GM23338 (cell line): ENCODE data around the gene SUN2. TPM values are rescaled to one million over a fixed set of nuclear protein-coding genes. Genes with fewer than 3 reads are reported as not detected.

ENCODE experiments used
- ATAC-seq: fragments of 200-7000 bp; cut with Tn5 transposase; 3 replicates; pipeline ENCODE4 v1.9.1; 2020
- DNase-seq: peaks from one replicate; pipeline ENCODE4 v3.0.0-alpha.2; 2015; ENCODE audit warnings: low spot score
- H2AFZ ChIP-seq: fragments of 200-600 bp; sonication (generic); 2 replicates; pipeline ENCODE4 v1.8.0; 2016; ENCODE audit warnings: antibody characterized with exemption, mild to moderate bottlenecking, moderate library complexity
- H3F3A ChIP-seq: fragments of 200-600 bp; sonication (generic); replicated peaks from 2 replicates; pipeline ENCODE4 v1.8.0; 2017; ENCODE audit warnings: antibody characterized with exemption, mixed run types, low read depth
- H3K27ac ChIP-seq: fragments of 200-600 bp; sonication (generic); 2 replicates; pipeline ENCODE4 v1.6.1; 2016; ENCODE audit warnings: low read depth
- H3K27me3 ChIP-seq: fragments of 200-600 bp; sonication (generic); 2 replicates; pipeline ENCODE4 v1.8.0; 2016; ENCODE audit warnings: mild to moderate bottlenecking, mixed run types, moderate library complexity; ENCODE audit not compliant: insufficient read depth
- H3K36me3 ChIP-seq: fragments of 200-600 bp; sonication (generic); 2 replicates; pipeline ENCODE4 v1.8.0; 2016; ENCODE audit warnings: mild to moderate bottlenecking; ENCODE audit not compliant: insufficient read depth
- H3K4me1 ChIP-seq: fragments of 200-600 bp; sonication (generic); 2 replicates; pipeline ENCODE4 v1.8.0; 2016; ENCODE audit warnings: mild to moderate bottlenecking, moderate library complexity; ENCODE audit not compliant: insufficient read depth
- H3K4me2 ChIP-seq: fragments of 200-600 bp; sonication (generic); 2 replicates; pipeline ENCODE4 v1.7.1; 2017; ENCODE audit warnings: mixed run types
- H3K4me3 ChIP-seq: fragments of 200-600 bp; sonication (generic); 2 replicates; pipeline ENCODE4 v1.6.1; 2016; ENCODE audit warnings: mixed run types
- H3K79me2 ChIP-seq: fragments of 200-600 bp; sonication (generic); replicated peaks from 2 replicates; pipeline ENCODE4 v1.8.0; 2017; ENCODE audit warnings: mild to moderate bottlenecking; ENCODE audit not compliant: insufficient read depth
- H3K9me2 ChIP-seq: fragments of 200-600 bp; sonication (generic); 2 replicates; pipeline ENCODE4 v1.8.0; 2017; ENCODE audit not compliant: insufficient read depth
- H4K20me1 ChIP-seq: fragments of 200-600 bp; sonication (generic); replicated peaks from 2 replicates; pipeline ENCODE4 v1.8.0; 2017; ENCODE audit warnings: mild to moderate bottlenecking; ENCODE audit not compliant: insufficient read depth
- H3K27ac Mint-ChIP-seq: 2 replicates; pipeline ENCODE4 v1.8.0; 2020; ENCODE audit warnings: inconsistent platforms, mild to moderate bottlenecking, moderate library complexity, mixed read lengths
- H3K27me3 Mint-ChIP-seq: 3 replicates; pipeline ENCODE4 v1.8.0; 2022; ENCODE audit warnings: low read depth, mild to moderate bottlenecking, moderate library complexity, mixed read lengths, inconsistent platforms; ENCODE audit not compliant: insufficient read depth, poor library complexity
- H3K36me3 Mint-ChIP-seq: 3 replicates; pipeline ENCODE4 v1.8.0; 2021; ENCODE audit warnings: low read depth, mild to moderate bottlenecking, inconsistent platforms, moderate library complexity, mixed read lengths
- H3K4me1 Mint-ChIP-seq: 3 replicates; pipeline ENCODE4 v1.8.0; 2020; ENCODE audit warnings: mild to moderate bottlenecking, inconsistent platforms, mixed read lengths
- H3K4me3 Mint-ChIP-seq: 3 replicates; pipeline ENCODE4 v1.8.0; 2021; ENCODE audit warnings: moderate library complexity, mild to moderate bottlenecking, inconsistent platforms, mixed read lengths
- H3K9me3 Mint-ChIP-seq: 3 replicates; pipeline ENCODE4 v1.8.0; 2020; ENCODE audit warnings: moderate library complexity, mild to moderate bottlenecking, inconsistent platforms, mixed read lengths
- CREB1 ChIP-seq: fragments of 250-450 bp; sonication (Bioruptor Pico); IDR thresholded peaks from 2 replicates; pipeline ENCODE4 v1.5.0; 2020; ENCODE audit warnings: low read depth, mild to moderate bottlenecking, moderate library complexity
- EZH2phosphoT487 ChIP-seq: fragments of 200-600 bp; sonication (generic); IDR thresholded peaks from one replicate; pipeline ENCODE4 v1.8.1; 2018; ENCODE audit warnings: antibody characterized with exemption; ENCODE audit not compliant: unreplicated experiment
- JUNB ChIP-seq: IDR thresholded peaks from one replicate; pipeline ENCODE4 v1.6.1; 2016; ENCODE audit warnings: antibody characterized with exemption; ENCODE audit not compliant: unreplicated experiment
- STAT1 ChIP-seq: IDR thresholded peaks from one replicate; pipeline ENCODE4 v1.6.1; 2016; ENCODE audit warnings: antibody characterized with exemption; ENCODE audit not compliant: unreplicated experiment
- ZNF114 ChIP-seq: fragments of 250-450 bp; sonication (Bioruptor Pico); IDR thresholded peaks from 2 replicates; pipeline ENCODE4 v1.5.0; 2020; ENCODE audit warnings: mild to moderate bottlenecking, moderate library complexity
- ZNF331 ChIP-seq: fragments of 250-450 bp; sonication (Bioruptor Pico); IDR thresholded peaks from 2 replicates; pipeline ENCODE4 v1.5.0; 2020; ENCODE audit warnings: low read depth, mild to moderate bottlenecking, moderate library complexity
- ZNF462 ChIP-seq: fragments of 250-450 bp; sonication (Bioruptor Pico); IDR thresholded peaks from 2 replicates; pipeline ENCODE4 v1.5.0; 2020; ENCODE audit warnings: mild to moderate bottlenecking, moderate library complexity
- polyA plus RNA-seq: library from polyadenylated mRNA; unstranded; fragments of >200 nt; fragmentation: Nextera tagmentation; extraction: Ambion mirVana; gene quantifications from 2 replicates; pipeline ENCODE4 v1.2.1, GENCODE V29; 2016
- total RNA-seq: library from RNA; depleted of rRNA; stranded (reverse); fragments of >200 nt; shearing (Covaris generic); gene quantifications from 2 replicates; pipeline ENCODE4 v1.2.3, GENCODE V29; 2014
- TF ChIP-seq, protein P1 (sequence below), 2 experiments: fragments of 200-600 bp in 1 of 2; sonication (generic) in 1 of 2; conservative IDR thresholded peaks; 2 replicates each; pipeline versions ENCODE4 v1.5.1 to v1.6.1; 2016 to 2017; ENCODE audit warnings: antibody characterized with exemption in 2 of 2, low read depth in 2 of 2, mild to moderate bottlenecking in 2 of 2, moderate library complexity in 1 of 2

SUN2 gene
- total and polyA plus RNA-seq, 2 experiments from 2014 or later: 7.2 to 17.6 TPM

- TF ChIP-seq ZNF462 (no peak), ZNF331 (CRISPR knock-in tag) (no peak), EZH2phosphoT487 (no peak), STAT1 (no peak), CREB1 (CRISPR knock-in tag) (no peak)
These were observed 38.6 kb downstream of the SUN2 start (continued) for GRCh38 chr22:38717244-38717643.

GRCh38 chr22:38716826-38717225 lies 39.0 kb downstream of the SUN2 start:
- H3F3A ChIP-seq: 0 out of 2 replicates have a peak, but pooled peaks cover 4% of the 10 kb centered on the region
- peaks cover 18% of the 10 kb centered on the region; the same call in 1 of the 2 replicates for H3K36me3 ChIP-seq
- H4K20me1 ChIP-seq: peaks cover 38% of the 10 kb centered on the region
- Mint-ChIP-seq H3K4me1 (peaks cover 38% of the 10 kb centered on the region), H3K27me3 (peaks cover 7% of the 10 kb centered on the region), H3K4me3 (no peak overlapping the region), H3K27ac (peak overlapping the region; percentile 90), H3K36me3 (peaks cover 43% of the 10 kb centered on the region), H3K9me3 (no peaks in the 10 kb centered on the region)
- no peaks in the 10 kb centered on the region for H3K9me2 ChIP-seq
- DNase-seq (no peak), ATAC-seq (no peak)
- H3K27ac ChIP-seq: peak overlapping the region; percentile 32; the same call in 1 of the 2 replicates
- H3K4me2 ChIP-seq: no peak overlapping the region
- peaks cover 23% of the 10 kb centered on the region for H3K4me1 ChIP-seq
- H3K4me3 ChIP-seq: no peak overlapping the region
- no peak overlapping the region for H2AFZ ChIP-seq
- no peaks in the 10 kb centered on the region for H3K27me3 ChIP-seq
- peaks cover 40% of the 10 kb centered on the region for H3K79me2 ChIP-seq
- TF ChIP-seq ZNF114 (CRISPR knock-in tag) (no peak), STAT1 (no peak), EZH2phosphoT487 (no peak), ZNF462 (no peak), JUNB (no peak), CREB1 (CRISPR knock-in tag) (no peak)
- TF ChIP-seq, protein P1, sequence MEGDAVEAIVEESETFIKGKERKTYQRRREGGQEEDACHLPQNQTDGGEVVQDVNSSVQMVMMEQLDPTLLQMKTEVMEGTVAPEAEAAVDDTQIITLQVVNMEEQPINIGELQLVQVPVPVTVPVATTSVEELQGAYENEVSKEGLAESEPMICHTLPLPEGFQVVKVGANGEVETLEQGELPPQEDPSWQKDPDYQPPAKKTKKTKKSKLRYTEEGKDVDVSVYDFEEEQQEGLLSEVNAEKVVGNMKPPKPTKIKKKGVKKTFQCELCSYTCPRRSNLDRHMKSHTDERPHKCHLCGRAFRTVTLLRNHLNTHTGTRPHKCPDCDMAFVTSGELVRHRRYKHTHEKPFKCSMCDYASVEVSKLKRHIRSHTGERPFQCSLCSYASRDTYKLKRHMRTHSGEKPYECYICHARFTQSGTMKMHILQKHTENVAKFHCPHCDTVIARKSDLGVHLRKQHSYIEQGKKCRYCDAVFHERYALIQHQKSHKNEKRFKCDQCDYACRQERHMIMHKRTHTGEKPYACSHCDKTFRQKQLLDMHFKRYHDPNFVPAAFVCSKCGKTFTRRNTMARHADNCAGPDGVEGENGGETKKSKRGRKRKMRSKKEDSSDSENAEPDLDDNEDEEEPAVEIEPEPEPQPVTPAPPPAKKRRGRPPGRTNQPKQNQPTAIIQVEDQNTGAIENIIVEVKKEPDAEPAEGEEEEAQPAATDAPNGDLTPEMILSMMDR (conservative IDR thresholded peaks at IDR 0.05; ENCODE audit: low read depth in 2 of 2): no peak
